ENCODE results near the gene KDM4B.

Gene KDM4B

DNA sequence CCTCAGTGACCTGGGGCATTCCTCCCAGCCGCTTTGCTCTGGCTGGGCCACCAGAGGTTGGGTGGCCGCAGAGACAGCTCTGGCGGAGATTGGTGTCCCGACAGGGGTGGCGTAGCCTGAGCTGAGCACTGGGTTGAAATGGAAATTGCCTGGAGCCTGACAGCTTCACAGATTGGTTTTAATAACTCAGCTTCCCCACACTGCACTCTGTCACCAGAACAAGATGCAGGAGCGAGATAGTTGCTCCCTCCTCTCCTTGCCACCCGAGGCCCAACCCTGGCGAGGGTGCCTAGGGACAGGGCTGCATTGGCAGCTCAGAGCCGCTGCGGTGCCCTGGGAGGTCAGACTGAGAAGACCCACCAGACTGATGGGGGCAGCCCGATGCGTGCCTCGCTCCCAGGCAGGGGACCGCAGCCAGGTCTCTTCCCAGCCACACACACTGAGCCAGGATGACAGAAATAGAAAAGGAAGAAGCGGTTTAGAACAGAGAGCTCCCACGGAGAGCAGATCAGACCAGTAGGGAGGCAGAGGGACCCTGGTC is 84.1 kb downstream of the KDM4B start:
- DNase-seq, result no peak

DNA sequence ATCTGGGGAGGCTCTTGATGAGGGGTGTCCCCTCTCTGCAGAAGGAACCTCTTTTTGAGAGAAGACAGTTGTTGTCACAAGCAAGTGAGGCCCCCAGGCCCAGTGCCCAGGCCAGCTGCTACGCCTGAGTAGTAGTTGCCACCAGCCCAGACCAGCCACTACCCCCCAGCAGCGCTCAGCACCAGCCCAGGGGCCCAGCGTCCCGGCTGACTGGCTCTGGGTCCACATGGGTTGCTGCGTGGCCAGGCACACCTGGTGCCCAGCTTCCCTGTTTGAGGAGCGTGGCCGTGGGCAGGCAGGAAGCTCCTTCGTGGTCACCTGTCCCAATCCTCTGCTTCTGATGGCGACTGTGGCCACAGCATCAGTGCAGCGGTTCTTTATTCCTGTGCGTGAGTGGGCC is 84.7 kb downstream of the KDM4B start:
- DNase-seq, result no peak

DNA sequence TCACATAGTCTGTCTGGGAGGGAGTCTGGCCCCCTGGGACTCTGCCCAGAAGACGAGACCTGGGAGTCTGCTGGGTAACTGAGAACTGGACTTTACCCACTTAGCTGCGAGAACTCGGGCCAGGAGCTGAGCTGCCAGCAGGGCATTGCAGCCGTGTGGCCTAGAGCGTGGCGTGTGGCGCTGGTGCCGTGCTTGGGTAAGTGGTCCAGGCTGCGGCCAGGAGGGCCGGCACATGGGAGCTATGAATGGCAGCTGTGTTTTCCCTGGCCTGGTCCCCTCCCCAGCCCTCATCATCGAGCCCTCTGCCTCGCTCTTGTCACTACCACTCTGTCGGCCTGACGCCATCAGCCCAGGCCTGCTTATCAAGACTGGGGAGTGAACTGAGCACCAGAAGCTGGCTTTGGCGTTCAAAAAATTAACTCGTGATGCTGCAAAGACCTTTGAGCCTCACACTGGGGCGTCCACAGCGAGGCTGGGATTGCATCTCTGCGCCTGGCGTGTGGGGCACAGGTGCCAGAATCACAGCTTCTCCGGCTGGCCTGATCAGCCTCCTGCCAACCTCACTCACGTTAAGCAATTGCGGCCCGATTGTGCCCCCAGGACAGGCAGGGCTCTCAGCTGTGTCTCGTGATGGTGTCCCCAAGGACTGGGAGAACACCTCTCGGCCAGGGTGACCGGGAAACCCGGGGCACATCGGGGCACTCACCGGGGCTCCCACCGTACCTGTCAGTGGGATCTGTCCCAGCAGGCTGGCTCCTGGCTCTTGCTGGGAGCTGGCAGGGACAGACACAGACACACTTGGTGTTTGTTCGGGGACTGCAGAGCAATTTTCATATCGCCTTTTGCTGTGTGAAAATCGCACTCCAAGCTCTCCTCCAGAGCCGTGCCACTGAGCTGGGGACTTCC is 85.9 kb downstream of the KDM4B start:
- peak in 1 of 2 experiments; percentile 14 for DNase-seq

DNA sequence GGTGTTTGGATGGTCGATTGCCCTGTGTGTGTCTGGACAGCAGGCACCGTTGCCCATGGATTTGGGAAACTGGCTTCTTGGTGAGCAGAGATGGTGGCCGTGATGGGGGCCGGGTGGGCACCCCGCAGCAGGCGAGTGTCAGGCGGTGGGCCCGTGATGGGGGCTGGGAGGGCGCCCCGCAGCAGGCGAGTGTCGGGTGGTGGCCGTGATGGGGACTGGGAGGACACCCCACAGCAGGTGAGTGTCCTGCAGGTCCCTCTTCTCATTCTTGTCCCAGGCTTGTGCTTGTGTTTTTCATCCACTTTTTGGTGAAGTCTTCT is 86.5 kb downstream of the KDM4B start:
- no peak for DNase-seq

DNA sequence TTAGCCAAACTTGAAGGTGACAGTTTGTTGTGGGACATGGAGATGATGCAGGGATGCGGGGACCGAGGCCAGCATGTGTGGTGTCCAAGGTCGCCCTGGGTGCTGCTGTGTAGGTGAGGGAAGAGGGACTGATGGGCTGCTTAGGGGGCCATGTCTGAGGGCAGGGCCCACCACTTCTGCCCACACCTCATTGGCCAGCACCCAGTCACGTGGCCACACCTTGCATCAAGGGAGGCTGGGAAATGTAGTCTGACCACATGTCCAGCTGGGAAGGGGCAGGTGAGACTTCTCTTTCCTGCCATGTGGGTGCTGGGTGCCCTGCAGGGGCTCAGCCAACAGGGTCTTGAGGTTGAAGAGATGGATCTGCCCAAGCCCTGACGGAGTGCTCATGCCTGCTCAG is 88.9 kb downstream of the KDM4B start:
- no peak for DNase-seq

DNA sequence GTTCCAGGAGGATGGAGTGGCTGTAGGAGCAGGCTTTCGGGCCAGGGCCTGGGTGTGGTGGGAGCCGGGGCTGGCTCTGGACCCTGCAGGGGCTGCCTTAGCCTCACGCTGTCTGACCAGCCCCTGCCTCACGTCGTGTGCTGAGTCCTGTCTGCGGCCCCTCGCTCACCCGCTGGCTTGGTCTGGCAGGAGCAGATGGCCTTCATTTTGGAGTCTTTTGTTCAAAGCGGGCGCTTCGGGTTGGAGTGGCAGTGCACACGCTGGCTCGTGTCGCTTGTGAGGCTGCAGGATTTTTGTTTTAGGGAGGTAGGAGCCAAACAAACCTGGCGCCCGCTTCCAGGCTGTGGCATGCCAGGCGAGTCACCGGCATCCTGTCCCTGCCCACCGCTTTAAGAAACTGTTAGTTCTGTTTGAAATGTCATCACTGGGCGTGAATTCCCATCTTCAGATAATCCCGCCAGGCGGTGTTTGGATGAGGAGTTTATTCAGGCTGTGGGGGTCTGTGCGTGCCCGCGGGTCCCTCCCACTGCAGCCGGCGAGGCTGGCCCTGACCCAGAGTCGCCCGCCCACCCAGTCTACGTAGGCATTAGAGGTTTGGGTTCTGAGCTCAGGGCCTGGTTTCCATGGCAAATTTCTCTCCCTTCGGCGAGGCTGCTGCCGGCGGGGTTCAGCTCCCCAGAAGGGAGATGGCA is 89.8 kb downstream of the KDM4B start:
- DNase-seq, result peak in 1 of 2 experiments; percentile 78

DNA sequence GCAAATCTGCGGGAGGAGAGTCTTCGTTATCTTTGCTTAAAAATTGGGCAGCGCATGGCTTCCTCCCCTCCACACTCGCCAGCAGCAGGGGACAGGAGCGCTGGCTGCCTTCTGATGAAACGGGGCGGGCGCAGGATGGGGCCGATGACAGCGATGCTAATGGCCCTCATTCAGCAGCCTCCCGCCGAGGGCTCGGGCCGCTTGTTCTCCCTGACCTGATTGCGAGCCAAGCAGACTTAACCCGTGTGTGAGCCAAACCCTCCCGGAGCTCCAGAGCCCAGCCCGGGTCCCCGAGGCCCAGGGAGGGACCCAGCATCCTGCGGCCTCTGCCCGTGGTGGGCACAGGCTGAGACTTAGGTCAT is 90.3 kb downstream of the KDM4B start:
- DNase-seq, result no peak

DNA sequence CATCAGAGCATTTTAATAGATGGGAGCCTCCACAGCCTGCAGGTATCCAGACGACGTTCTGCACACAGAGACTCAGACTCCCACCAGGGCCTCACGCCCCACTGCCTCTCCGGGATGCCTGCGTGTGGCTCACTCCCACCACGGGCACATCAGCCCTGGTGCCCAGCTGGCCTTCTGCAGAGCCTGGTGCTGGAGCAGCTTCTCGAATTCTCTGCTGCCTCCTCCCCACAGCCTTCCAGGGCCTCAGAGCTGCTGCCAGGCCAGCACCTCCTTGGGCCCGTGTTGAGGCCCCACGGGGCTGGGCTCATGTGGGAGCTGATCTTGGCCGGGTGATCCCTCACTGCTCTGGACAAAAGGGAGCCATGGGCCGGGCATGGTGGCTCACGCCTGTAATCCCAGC is 90.9 kb downstream of the KDM4B start:
- no peak for DNase-seq

DNA sequence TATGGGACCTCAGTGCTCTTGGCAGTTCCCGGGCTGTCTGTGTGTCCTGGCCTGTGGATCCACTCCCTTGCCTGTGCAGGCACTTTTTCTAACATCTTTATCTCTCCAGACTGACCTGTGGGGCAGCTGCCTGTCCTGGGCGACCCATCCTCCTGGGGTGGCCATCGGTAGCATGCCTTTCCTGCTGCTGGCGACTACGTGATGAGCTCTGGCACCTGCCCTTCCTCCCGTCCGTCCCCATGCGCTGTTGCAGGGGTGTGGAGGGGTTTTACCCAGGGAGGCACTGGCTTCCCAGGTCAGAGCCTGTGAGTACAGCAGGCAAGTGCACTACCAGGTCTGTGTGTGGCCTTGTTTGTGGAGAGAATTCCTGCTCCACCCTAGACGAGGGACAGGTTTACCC is 93.3 kb downstream of the KDM4B start:
- DNase-seq, result no peak

DNA sequence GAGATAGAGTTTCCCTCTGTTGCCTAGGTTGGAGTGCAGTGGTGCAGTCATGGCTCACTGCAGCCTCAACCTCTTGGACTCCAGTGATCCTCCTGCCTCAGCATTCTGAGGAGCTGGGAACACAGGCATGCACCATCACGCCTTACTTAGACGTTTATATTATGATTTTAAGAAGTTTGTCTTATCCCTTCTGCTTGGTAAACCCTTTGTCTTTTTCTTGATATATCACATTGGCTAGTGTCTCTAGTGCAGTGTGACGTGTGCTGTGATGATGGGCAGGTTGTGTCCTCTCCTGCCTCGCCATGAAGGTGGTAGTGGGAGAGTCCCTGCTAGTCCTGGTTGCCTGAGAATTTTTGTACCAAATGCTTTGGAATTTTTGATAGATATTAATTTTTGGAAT is 93.9 kb downstream of the KDM4B start:
- no peak for DNase-seq

DNA sequence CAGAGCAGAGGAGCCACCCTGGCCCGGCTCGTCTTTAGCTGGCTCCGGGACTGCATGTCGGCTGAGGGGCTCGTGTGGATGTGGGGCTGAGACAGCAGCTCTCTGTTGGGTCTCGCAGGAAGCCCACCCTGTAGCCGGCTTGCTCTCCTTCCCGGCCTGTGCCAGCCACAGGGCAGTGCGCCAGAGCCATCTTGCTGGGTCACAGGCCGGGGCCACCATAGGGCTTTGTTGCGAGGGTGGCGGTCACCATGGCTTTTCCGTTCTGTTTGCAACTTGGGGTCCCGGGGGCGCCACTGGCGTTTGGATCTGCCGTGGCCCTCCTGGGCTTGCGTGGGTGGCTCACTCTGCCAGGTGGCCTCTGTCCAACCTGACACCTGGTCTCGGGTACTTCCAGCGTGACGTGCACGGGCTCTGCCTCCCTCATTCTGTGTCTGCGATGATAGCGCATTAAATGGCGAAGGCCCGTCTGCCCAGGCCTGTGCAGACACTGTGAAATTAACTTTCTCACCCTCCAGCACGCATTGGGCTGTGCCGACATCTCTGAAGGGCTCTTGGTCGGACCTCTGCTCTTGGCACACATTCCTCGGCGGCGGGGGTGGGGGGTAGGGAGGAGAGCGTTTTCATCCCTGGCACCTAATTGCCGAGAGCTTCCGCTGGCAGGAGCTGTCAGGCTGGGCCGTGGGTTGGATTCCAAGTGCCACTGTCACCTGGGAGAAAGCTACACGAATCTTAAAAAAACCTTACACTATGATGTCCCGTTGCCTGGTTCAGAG is 95.1 kb downstream of the KDM4B start:
- DNase-seq, result peak in 1 of 2 experiments; percentile 6

DNA sequence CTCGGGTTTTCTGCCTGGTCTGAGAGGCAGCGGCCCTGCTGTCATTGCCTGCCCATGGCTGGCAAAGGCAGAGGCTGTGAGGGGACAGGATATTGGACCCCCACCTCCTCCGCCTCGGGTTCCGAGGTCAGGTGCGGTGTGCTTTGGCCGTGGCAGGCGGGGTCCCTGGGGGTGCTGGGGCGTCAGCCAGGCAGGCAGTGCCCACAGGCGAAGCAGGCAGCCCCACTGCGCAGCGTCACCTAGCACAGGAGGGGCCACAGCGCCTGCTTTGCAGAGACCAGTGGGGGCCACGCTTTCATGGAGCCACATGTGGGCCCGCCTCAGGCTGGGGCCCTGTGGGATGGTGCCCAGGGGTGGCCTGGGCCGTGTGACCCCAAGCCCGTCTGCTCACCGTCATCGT is 96.0 kb downstream of the KDM4B start:
- DNase-seq, result no peak

DNA sequence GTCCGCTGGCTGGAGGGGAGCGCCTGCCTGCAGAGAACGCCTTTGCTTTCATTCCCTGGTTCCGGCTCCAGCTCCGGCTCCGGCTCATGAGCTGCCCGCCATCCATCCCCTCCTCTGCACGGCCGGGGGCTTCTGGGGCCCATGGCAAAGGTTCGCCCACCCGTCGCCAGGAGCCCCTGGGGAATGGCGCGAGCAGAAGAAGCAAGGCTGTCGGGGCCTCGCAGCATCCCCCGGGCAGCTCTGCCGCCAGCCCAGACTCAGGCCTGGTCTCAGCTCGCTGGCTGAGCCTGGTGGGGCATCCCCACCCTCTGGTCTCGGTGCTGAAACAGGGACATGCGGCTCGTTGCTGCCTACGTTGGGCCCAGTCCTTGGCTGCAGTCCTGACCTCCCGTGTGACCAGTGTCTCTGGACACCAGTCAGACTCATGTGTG is 96.8 kb downstream of the KDM4B start:
- DNase-seq, result no peak

DNA sequence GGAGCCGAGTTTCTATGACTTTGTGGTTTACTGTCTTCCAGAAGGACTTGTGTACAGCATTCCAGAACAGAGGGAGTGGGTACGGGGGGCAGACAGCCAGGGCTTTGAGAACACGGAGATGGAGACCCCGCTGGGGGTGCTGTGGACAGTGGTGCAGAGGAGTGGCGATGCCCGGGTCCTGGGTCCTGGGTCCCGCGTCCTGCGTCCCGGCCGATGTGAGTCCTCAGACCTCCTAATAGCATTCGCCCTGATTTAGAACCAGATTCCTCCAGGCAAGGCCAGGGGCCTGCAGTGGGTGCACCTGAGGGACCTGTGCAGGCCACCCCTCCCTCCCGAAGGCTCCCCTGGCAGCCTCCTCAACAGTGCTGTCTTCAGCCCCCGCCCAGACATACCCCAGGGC is 97.9 kb downstream of the KDM4B start:
- no peak for DNase-seq

DNA sequence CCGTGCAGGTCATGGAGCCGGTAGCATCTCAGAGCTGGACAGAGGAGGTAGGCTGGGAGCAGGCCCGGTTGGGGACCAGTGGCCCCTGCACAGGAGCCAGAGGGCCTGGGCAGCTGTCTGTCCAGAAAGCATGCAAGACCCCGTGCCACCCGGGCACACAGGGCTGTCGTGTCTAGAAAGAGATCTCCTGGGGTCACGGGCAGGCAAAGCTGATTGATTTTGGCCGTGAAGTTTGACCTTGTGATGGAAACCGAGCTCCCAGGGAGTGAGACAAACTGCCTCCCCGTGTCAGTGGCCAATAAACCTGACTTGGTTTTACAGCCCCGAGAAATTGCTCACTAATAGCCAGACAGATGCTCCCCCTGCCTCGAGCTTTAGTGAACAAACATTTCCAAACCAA is 98.8 kb downstream of the KDM4B start:
- DNase-seq, result no peak

DNA sequence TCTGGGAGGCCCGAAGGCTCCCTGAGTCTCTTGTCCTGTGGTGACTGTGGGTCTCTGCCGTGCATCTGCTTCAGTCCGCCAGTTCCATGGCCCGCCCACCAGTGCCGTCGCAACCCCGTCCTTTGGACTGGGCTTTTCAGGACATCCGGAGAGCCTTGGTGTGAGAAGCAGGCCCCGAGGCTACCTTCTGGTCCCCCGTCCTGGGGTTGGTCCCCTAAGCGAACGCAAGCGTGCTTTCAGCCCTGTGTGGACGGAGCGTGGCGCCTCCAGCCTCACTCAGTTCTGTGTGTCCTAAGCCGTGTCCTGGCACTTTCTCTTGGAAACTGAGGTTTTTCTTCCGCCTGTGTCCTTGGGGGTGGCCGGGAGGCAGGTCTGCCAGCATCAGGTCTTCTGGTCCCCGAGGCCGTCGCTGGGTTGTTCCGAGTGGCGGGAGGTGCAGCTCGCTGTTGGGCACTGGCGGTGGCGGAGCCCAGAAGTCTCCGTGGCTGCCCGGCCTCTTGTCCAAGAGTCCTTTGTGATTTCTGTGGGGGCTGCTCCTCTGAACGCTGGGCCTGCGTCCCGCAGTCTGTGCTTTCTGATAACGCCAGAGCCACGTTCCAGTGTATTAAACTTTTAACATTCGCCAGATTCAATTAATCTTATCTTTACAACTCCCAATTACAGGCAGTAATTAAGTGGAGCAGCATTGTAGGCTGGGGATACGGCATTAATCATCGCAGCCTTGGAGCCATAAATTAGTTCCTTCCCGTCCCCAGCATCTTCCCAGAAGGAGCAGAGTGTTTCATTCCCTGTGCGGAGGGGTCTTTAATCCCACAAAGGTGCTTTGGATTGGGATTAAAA is 99.5 kb downstream of the KDM4B start:
- no peak for DNase-seq

DNA sequence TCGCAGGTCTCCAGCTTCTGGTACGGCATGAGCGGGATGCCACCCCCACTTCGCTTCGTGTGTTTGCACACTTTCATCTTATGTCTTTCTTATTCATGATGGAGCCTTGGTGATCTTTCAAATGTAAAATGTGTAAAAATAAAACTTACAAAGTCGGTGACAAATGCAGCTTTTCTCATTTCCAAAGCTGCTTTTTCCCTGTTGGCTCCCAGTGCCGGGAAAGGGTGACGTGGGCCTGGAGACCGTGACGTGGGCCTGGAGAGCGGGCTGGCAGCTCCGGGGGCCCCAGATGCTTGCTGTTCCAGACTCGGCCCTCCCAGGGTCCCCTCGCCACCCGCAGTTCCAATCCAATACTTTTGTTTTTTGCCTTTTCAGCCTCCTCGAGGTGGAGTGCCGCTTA is 101.4 kb downstream of the KDM4B start:
- no peak for DNase-seq

DNA sequence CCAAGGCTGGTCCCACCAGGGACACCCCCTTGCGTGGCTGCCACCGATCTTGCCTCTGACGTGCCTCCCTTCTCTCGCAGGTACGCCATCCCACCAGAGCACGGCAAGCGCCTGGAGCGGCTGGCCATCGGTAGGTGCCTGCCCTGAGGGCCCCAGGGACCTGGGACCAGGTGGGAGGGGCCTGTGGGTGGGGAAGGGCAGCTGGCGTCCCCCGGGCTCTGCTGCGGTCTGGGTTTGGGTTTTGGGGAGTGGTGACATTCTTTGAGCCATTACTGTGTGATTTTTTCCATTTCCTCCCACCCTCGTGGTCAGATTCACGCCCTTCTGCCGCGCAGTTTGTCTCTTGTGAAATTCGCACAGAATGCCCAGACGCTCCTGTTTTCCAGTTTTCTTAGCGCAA is 102.0 kb downstream of the KDM4B start:
- no peak for DNase-seq

DNA sequence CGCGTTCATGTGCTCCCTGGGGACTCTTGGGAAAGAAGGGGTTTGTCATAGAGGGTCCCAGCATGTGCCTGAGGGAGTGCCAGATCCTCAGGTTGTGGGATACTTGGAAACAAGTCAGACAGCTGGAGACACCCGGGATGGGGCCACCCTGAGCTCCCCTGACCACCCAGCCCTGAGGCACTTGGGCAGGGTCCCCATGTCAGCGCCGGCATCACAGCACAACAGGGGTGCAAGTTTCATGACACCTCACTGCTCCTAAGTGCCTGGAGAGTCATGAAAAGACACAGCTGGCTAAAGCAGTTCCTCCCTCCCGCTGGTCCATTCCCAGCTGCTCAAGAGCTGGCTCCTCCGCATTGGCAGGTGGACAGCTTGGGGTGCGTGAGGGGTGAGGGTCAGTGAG is 102.7 kb downstream of the KDM4B start:
- no peak for DNase-seq

DNA sequence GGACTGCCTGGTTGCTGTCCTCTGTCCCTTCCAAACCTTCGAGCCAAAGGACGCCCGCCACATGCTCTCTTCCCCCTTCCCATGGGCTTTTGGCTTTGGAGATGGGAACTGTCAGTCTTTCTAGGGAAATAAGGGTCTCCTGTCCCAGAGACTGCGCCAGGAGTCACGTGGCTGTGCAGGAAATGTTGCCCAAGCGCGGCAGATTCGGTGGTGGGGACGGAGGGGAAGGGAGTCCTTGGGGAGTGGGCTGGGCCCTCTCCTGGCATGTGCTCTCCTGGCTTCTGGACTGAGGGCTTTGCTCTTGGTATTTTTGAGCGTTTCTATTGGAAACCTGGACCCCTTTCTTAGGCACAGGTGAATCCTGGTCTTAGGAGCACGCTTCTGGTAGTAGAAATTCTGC is 103.2 kb downstream of the KDM4B start:
- no peak for DNase-seq

DNA sequence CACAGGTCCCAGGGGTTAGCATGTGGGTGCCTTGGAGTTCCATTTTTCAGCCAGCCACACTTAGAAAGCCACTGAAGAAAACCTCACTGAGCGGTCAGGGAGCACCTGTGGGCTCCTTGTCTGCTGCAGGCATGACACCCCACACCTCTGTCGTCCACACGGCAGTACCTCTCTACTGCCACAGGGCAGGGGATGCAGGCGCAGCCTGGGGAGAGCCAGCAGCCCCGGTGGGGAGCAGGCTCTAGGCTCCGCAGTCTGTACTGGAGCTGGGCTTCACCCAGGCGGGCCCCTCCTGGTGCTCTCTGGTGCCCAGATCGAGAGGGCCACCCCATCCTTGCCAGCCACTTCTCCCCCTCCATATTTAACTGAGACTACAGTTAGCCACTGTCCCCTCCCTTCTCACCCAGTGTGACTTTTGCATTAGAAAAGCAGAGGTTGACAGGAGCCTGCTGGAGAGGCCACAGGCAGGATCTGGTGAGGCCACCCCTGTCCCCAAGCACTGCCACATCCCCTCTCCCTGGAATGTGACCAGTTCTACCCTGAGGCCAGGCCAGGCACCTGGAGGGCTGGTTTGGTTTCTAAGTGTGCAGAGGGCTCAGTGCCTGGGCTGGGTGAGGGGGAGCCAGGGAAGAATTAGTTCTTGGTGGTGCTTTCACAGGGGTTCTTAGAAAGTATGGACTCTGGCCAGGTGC is 104.4 kb downstream of the KDM4B start:
- DNase-seq, result no peak

DNA sequence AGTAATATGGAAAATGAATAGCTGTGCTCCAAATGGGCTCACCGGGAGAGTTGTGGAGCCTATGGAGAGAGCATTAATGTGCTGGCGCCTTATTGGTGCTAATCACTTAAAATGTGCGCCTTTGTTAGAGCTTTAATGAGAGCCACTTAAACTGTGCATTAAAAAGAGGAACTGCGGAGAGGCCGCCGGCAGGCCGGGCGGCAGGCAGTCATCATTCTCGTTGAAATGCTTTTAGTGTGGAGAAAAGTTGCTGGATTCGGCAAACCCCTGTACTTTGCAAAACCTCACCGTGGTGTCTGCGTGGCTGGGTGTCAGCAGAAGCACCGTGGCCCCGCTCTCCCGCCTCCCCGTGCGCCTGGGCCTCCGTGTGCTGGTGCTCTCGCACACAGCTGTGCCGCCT is 105.5 kb downstream of the KDM4B start:
- DNase-seq, result no peak
